GM19372 (cell line): ENCODE results near the gene BNC2.

ENCODE experiments used
- ATAC-seq: cut with Tn5 transposase; IDR thresholded peaks from one replicate; pipeline ENCODE4 v1.9.1; 2021; ENCODE audit warnings: mild to moderate bottlenecking, low read depth, moderate library complexity; ENCODE audit not compliant: unreplicated experiment

BNC2 gene

GRCh38 chr9:16767366-16767765, 103.1 kb downstream of the BNC2 start:
- no peak for ATAC-seq

- no peak for ATAC-seq
Observed at GRCh38 chr9:16763946-16764345, 106.5 kb downstream of the BNC2 start.

- ATAC-seq: no peak
Observed at GRCh38 chr9:16755467-16756160, 114.9 kb downstream of the BNC2 start.

- ATAC-seq: no peak
Observed at GRCh38 chr9:16754662-16755061, 115.8 kb downstream of the BNC2 start.

GRCh38 chr9:16753256-16753655, 117.2 kb downstream of the BNC2 start:
- ATAC-seq: no peak

- no peak for ATAC-seq
Observed at GRCh38 chr9:16752601-16753000, 117.9 kb downstream of the BNC2 start.

GRCh38 chr9:16750553-16750952, 119.9 kb downstream of the BNC2 start:
- ATAC-seq: no peak

- no peak for ATAC-seq
Observed at GRCh38 chr9:16745359-16745758, 125.1 kb downstream of the BNC2 start.

- no peak for ATAC-seq
Observed at GRCh38 chr9:16744394-16744793, 126.1 kb downstream of the BNC2 start.

GRCh38 chr9:16743375-16743774, 127.1 kb downstream of the BNC2 start:
- ATAC-seq: no peak

- ATAC-seq: no peak
Observed at GRCh38 chr9:16735001-16735400, 135.5 kb downstream of the BNC2 start.

GRCh38 chr9:16732546-16732945, 137.9 kb downstream of the BNC2 start:
- no peak for ATAC-seq

- ATAC-seq: no peak
Observed at GRCh38 chr9:16730162-16730561, 140.3 kb downstream of the BNC2 start.

GRCh38 chr9:16729651-16730050, 140.8 kb downstream of the BNC2 start:
- ATAC-seq: no peak

- ATAC-seq: no peak
Observed at GRCh38 chr9:16728137-16728508, 142.3 kb downstream of the BNC2 start.

GRCh38 chr9:16727452-16728136, 142.9 kb downstream of the BNC2 start:
- no peak for ATAC-seq

GRCh38 chr9:16726718-16727451, 143.6 kb downstream of the BNC2 start:
- no peak for ATAC-seq

GRCh38 chr9:16726029-16726428, 144.4 kb downstream of the BNC2 start:
- ATAC-seq: no peak

- ATAC-seq: no peak
Observed at GRCh38 chr9:16725066-16725465, 145.4 kb downstream of the BNC2 start.

GRCh38 chr9:16721972-16722371, 148.5 kb downstream of the BNC2 start:
- ATAC-seq: no peak

GRCh38 chr9:16720386-16720785, 150.1 kb downstream of the BNC2 start:
- no peak for ATAC-seq

- no peak for ATAC-seq
Observed at GRCh38 chr9:16719921-16720320, 150.5 kb downstream of the BNC2 start.
